ENCODE results near the gene SLC4A1.

The SLC4A1 gene

GRCh38 chr17:44258811-44259351 is 9.1 kb downstream of the SLC4A1 start:
- H3K4me3 ChIP-seq (ENCODE audit: low read depth, low read length): no peak overlapping the region
- no peak for DNase-seq (ENCODE audit: low read depth)
- TF ChIP-seq CTCF (IDR thresholded peaks at IDR 0.05; ENCODE audit: low read depth, low read length, missing control alignments): no peak
- in situ Hi-C loops (cut with HindIII; ENCODE audit: low sequenced_read_pairs): loop anchor here (10.0 kb wide), 1 partner anchor 54 kb away; no protein-coding TSS in a partner anchor

GRCh38 chr17:44257815-44258760 is 9.8 kb downstream of the SLC4A1 start:
- in situ Hi-C loops (cut with HindIII; ENCODE audit: low sequenced_read_pairs): loop anchor here (10.0 kb wide), 1 partner anchor 53 kb away; no protein-coding TSS in a partner anchor
- H3K4me3 ChIP-seq (ENCODE audit: low read depth, low read length): no peak overlapping the region
- no peak for DNase-seq (ENCODE audit: low read depth)
- TF ChIP-seq CTCF (IDR thresholded peaks at IDR 0.05; ENCODE audit: low read depth, low read length, missing control alignments): no peak

- in situ Hi-C loops (cut with HindIII; ENCODE audit: low sequenced_read_pairs): loop anchor here (10.0 kb wide), 1 partner anchor 52 kb away; no protein-coding TSS in a partner anchor
- DNase-seq (ENCODE audit: low read depth): no peak
- TF ChIP-seq CTCF (IDR thresholded peaks at IDR 0.05; ENCODE audit: low read depth, low read length, missing control alignments): no peak
- H3K4me3 ChIP-seq (ENCODE audit: low read depth, low read length): no peak overlapping the region
Measured at GRCh38 chr17:44256671-44257070, 11.3 kb downstream of the SLC4A1 start.

- DNase-seq (ENCODE audit: low read depth): no peak
- in situ Hi-C loops (cut with HindIII; ENCODE audit: low sequenced_read_pairs): loop anchor here (10.0 kb wide), 1 partner anchor 51 kb away; no protein-coding TSS in a partner anchor
- H3K4me3 ChIP-seq (ENCODE audit: low read depth, low read length): no peak overlapping the region
- no peak for TF ChIP-seq CTCF (IDR thresholded peaks at IDR 0.05; ENCODE audit: low read depth, low read length, missing control alignments)
Measured at GRCh38 chr17:44255915-44256314, 12.0 kb downstream of the SLC4A1 start.

- in situ Hi-C loops (cut with HindIII; ENCODE audit: low sequenced_read_pairs): loop anchor here (10.0 kb wide), 1 partner anchor 50 kb away; no protein-coding TSS in a partner anchor
- DNase-seq (ENCODE audit: low read depth): no peak
- no peak for TF ChIP-seq CTCF (IDR thresholded peaks at IDR 0.05; ENCODE audit: low read depth, low read length, missing control alignments)
- H3K4me3 ChIP-seq (ENCODE audit: low read depth, low read length): no peak overlapping the region
Measured at GRCh38 chr17:44254361-44255095, 13.4 kb downstream of the SLC4A1 start.

- H3K4me3 ChIP-seq (ENCODE audit: low read depth, low read length): no peak overlapping the region
- no peak for TF ChIP-seq CTCF (IDR thresholded peaks at IDR 0.05; ENCODE audit: low read depth, low read length, missing control alignments)
- no peak for DNase-seq (ENCODE audit: low read depth)
- in situ Hi-C loops (cut with HindIII; ENCODE audit: low sequenced_read_pairs): loop anchor here (10.0 kb wide), 1 partner anchor 48 kb away; no protein-coding TSS in a partner anchor
Measured at GRCh38 chr17:44253006-44253405, 14.9 kb downstream of the SLC4A1 start.

Data from astrocyte of the cerebellum (primary cell).